ENCODE results near the gene COQ2.

- TF ChIP-seq CTCF (optimal IDR thresholded peaks at IDR 0.05 in 1 of 3, IDR thresholded peaks at IDR 0.05 in 1 of 3, conservative IDR thresholded peaks at IDR 0.05 in 1 of 3; ENCODE audit: extremely low read depth in 1 of 3, insufficient read depth in 2 of 3, low read length in 3 of 3), result peak in 2 of 3 experiments; percentile 63 to 73
- TF ChIP-seq EZH2 (IDR thresholded peaks at IDR 0.05; ENCODE audit: low read length), result no peak
These were observed 2.5 kb downstream of the COQ2 start for GRCh38 chr4:83282049-83282535.
